Measurements from ENCODE around the gene OR7A10. TPM values are rescaled to one million over a fixed set of nuclear protein-coding genes. Genes with fewer than 3 reads are reported as not detected.

The OR7A10 gene
- total RNA-seq (not detected), total RNA-seq (0 to 0.10 (median 0) reads per million in 29 experiments)
- not detected for total RNA-seq (2013)

- H3K4me3 ChIP-seq (ENCODE audit: control insufficient read depth in 1 of 2, extremely low read depth in 1 of 2, low read length in 1 of 2) = no peak within 1 kb of the TSS
- no peaks in the 10 kb centered on the region for H3K36me3 ChIP-seq (ENCODE audit: control insufficient read depth in 2 of 2, extremely low read depth in 1 of 2, insufficient read depth in 1 of 2, low read length in 1 of 2)
- H3K4me3 Mint-ChIP-seq = no peak within 1 kb of the TSS
- ATAC-seq (replicated peaks in 1 of 4) (no peak), DNase-seq (no peak)
- H3K27ac ChIP-seq (ENCODE audit: low read length) = no peak within 1 kb of the TSS
- H3K36me3 Mint-ChIP-seq = no peaks in the 10 kb centered on the region
- peaks cover 0 to 5% (median 0%) of the 10 kb centered on the region in 3 donors for H3K9me3 Mint-ChIP-seq
- H3K9me3 ChIP-seq = no peaks in the 10 kb centered on the region
- ChIA-PET POLR2A (no interaction called here), CTCF (no interaction called here)
- H3K4me1 Mint-ChIP-seq = no peaks in the 10 kb centered on the region
- H3K27me3 Mint-ChIP-seq = peaks cover 29 to 38% of the 10 kb centered on the region in 2 donors
- H3K27me3 ChIP-seq (replicated peaks in 1 of 2; ENCODE audit: control insufficient read depth in 2 of 2, extremely low read depth in 1 of 2, insufficient read depth in 2 of 2, low read length in 1 of 2) = peaks cover 0 to 13% of the 10 kb centered on the region in 2 experiments
- H3K4me1 ChIP-seq (ENCODE audit: control insufficient read depth in 1 of 2, extremely low read depth in 1 of 2, insufficient read depth in 2 of 2, low read length in 2 of 2) = no peaks in the 10 kb centered on the region
- no CpG with 5 or more reads among the region's 5 CpGs for WGBS (ENCODE audit: insufficient coverage)
- H3K27ac Mint-ChIP-seq = no peak within 1 kb of the TSS
These were observed at the start of gene OR7A10 for GRCh38 chr19:14848822-14849221. Gene OR7A10, minus strand, starts transcription at chr19:14848922. Its CDS starts 7,045 bp downstream, at chr19:14841877.

DNA sequence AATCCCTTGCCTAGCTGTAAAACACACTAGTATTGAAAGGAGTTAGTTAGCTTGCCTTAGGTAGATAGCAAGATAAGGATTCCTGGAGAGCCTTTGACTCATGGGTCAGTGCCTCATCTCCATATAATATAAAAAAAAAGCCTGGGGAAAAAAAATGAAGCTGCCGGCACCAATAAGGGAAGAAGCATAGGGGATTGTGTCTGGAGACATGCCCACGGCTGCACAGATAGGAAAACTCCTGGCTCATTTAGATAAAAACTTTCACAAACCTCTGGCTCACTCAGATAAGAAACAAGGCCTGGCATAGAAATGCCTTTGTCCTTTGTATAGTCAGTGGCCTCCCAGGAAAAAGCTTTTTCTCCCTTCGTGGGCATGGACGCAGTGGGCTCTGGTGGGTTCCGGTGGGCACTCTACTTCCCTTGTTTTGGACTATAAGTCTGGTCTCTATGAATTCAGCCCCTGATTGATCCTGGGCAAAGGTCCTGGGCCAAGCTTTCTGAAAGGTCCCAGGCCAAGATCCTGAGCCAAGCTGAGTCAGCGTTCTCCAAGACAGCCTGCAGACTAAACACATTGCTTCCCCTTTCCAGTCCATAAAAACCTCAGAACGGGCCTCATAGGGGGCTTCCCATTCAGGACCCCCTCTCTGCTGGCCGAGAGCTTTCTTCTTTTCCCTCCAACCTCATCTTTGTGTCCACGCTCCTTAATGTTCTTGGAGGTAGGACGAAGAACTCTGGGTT is 42.1 kb upstream of the OR7A10 start:
- Histone ChIP-seq H3K27me3 (replicated peaks in 1 of 2; ENCODE audit: control insufficient read depth in 2 of 2, extremely low read depth in 1 of 2, insufficient read depth in 2 of 2, low read length in 1 of 2) (peaks cover 0 to 19% of the 10 kb centered on the region in 2 experiments), H3K9me3 (no peaks in the 10 kb centered on the region), H3K4me3 (ENCODE audit: control insufficient read depth in 1 of 2, extremely low read depth in 1 of 2, low read length in 1 of 2) (no peak overlapping the region), H3K4me1 (ENCODE audit: control insufficient read depth in 1 of 2, extremely low read depth in 1 of 2, insufficient read depth in 2 of 2, low read length in 2 of 2) (peaks cover 0 to 5% of the 10 kb centered on the region in 2 experiments), H3K36me3 (ENCODE audit: control insufficient read depth in 2 of 2, extremely low read depth in 1 of 2, insufficient read depth in 1 of 2, low read length in 1 of 2) (no peaks in the 10 kb centered on the region), H3K27ac (ENCODE audit: low read length) (no peak overlapping the region)
- Mint-ChIP-seq H3K27ac (no peak overlapping the region), H3K27me3 (peaks cover 39% of the 10 kb centered on the region in 2 donors), H3K4me3 (no peak overlapping the region), H3K4me1 (peaks cover 6 to 8% (median 6%) of the 10 kb centered on the region in 3 donors), H3K36me3 (no peaks in the 10 kb centered on the region), H3K9me3 (no peaks in the 10 kb centered on the region)
- no peak for DNase-seq
- ChIA-PET CTCF (interaction anchor here in 1 of 2 donors (0.9 kb wide), 1 partner anchor 317 kb away, joined by 6 read pairs; no protein-coding TSS in a partner anchor), POLR2A (no interaction called here)
- ATAC-seq (replicated peaks in 1 of 4) = no peak
- 58% methylated on average over 6 of the region's 10 CpGs for WGBS (ENCODE audit: insufficient coverage)

GRCh38 chr19:14889994-14890642 is 41.4 kb upstream of the OR7A10 start:
- ATAC-seq (replicated peaks in 1 of 4) (no peak), DNase-seq (no peak)
- no peaks in the 10 kb centered on the region for H3K36me3 ChIP-seq (ENCODE audit: control insufficient read depth in 2 of 2, extremely low read depth in 1 of 2, insufficient read depth in 1 of 2, low read length in 1 of 2)
- Mint-ChIP-seq H3K27me3 (peaks cover 36 to 39% of the 10 kb centered on the region in 2 donors), H3K9me3 (no peaks in the 10 kb centered on the region), H3K36me3 (no peaks in the 10 kb centered on the region), H3K27ac (no peak overlapping the region), H3K4me3 (no peak overlapping the region), H3K4me1 (peaks cover 6 to 8% (median 6%) of the 10 kb centered on the region in 3 donors)
- H3K4me3 ChIP-seq (ENCODE audit: control insufficient read depth in 1 of 2, extremely low read depth in 1 of 2, low read length in 1 of 2) = no peak overlapping the region
- no peaks in the 10 kb centered on the region for H3K9me3 ChIP-seq
- H3K27ac ChIP-seq (ENCODE audit: low read length) = no peak overlapping the region
- WGBS (ENCODE audit: insufficient coverage) = no CpG with 5 or more reads among the region's 3 CpGs
- peaks cover 0 to 5% of the 10 kb centered on the region in 2 experiments for H3K4me1 ChIP-seq (ENCODE audit: control insufficient read depth in 1 of 2, extremely low read depth in 1 of 2, insufficient read depth in 2 of 2, low read length in 2 of 2)
- peaks cover 0 to 19% of the 10 kb centered on the region in 2 experiments for H3K27me3 ChIP-seq (replicated peaks in 1 of 2; ENCODE audit: control insufficient read depth in 2 of 2, extremely low read depth in 1 of 2, insufficient read depth in 2 of 2, low read length in 1 of 2)
- POLR2A ChIA-PET = no interaction called here
- CTCF ChIA-PET = no interaction called here

GRCh38 chr19:14886032-14886431 is 37.3 kb upstream of the OR7A10 start, which contains the start of gene OR7A17:
Gene OR7A17, minus strand, starts transcription at chr19:14886132. Its CDS starts 4,777 bp downstream, at chr19:14881355.
- Mint-ChIP-seq H3K27ac (no peak within 1 kb of the TSS), H3K4me1 (peaks cover 6 to 8% (median 6%) of the 10 kb centered on the region in 3 donors), H3K4me3 (no peak within 1 kb of the TSS), H3K9me3 (no peaks in the 10 kb centered on the region), H3K27me3 (peaks cover 26 to 29% of the 10 kb centered on the region in 2 donors), H3K36me3 (no peaks in the 10 kb centered on the region)
- no peak for DNase-seq
- ATAC-seq (replicated peaks in 1 of 4) = no peak
- Histone ChIP-seq H3K4me1 (ENCODE audit: control insufficient read depth in 1 of 2, extremely low read depth in 1 of 2, insufficient read depth in 2 of 2, low read length in 2 of 2) (peaks cover 0 to 5% of the 10 kb centered on the region in 2 experiments), H3K36me3 (ENCODE audit: control insufficient read depth in 2 of 2, extremely low read depth in 1 of 2, insufficient read depth in 1 of 2, low read length in 1 of 2) (no peaks in the 10 kb centered on the region), H3K9me3 (no peaks in the 10 kb centered on the region), H3K27ac (ENCODE audit: low read length) (no peak within 1 kb of the TSS), H3K27me3 (replicated peaks in 1 of 2; ENCODE audit: control insufficient read depth in 2 of 2, extremely low read depth in 1 of 2, insufficient read depth in 2 of 2, low read length in 1 of 2) (peaks cover 0 to 7% of the 10 kb centered on the region in 2 experiments), H3K4me3 (ENCODE audit: control insufficient read depth in 1 of 2, extremely low read depth in 1 of 2, low read length in 1 of 2) (no peak within 1 kb of the TSS)
- CTCF ChIA-PET = no interaction called here
- POLR2A ChIA-PET = no interaction called here
- WGBS (ENCODE audit: insufficient coverage) = no CpG with 5 or more reads among the region's 4 CpGs

- Mint-ChIP-seq H3K4me3 (no peak overlapping the region), H3K9me3 (no peaks in the 10 kb centered on the region), H3K4me1 (no peaks in the 10 kb centered on the region), H3K27me3 (peaks cover 42 to 54% of the 10 kb centered on the region in 2 donors), H3K27ac (no peak overlapping the region), H3K36me3 (no peaks in the 10 kb centered on the region)
- WGBS (ENCODE audit: insufficient coverage) = no CpG with 5 or more reads among the region's 4 CpGs
- H3K36me3 ChIP-seq (ENCODE audit: control insufficient read depth in 2 of 2, extremely low read depth in 1 of 2, insufficient read depth in 1 of 2, low read length in 1 of 2) = no peaks in the 10 kb centered on the region
- ChIA-PET POLR2A (no interaction called here), CTCF (no interaction called here)
- DNase-seq = peak in 1 of 35 experiments; percentile 7
- no peak overlapping the region for H3K27ac ChIP-seq (ENCODE audit: low read length)
- H3K9me3 ChIP-seq = no peaks in the 10 kb centered on the region
- no peak for ATAC-seq (replicated peaks in 1 of 4)
- peaks cover 0 to 3% of the 10 kb centered on the region in 2 experiments for H3K27me3 ChIP-seq (replicated peaks in 1 of 2; ENCODE audit: control insufficient read depth in 2 of 2, extremely low read depth in 1 of 2, insufficient read depth in 2 of 2, low read length in 1 of 2)
- no peak overlapping the region for H3K4me3 ChIP-seq (ENCODE audit: control insufficient read depth in 1 of 2, extremely low read depth in 1 of 2, low read length in 1 of 2)
- no peaks in the 10 kb centered on the region for H3K4me1 ChIP-seq (ENCODE audit: control insufficient read depth in 1 of 2, extremely low read depth in 1 of 2, insufficient read depth in 2 of 2, low read length in 2 of 2)
These were observed 23.0 kb upstream of the OR7A10 start for GRCh38 chr19:14871619-14872230.

DNA sequence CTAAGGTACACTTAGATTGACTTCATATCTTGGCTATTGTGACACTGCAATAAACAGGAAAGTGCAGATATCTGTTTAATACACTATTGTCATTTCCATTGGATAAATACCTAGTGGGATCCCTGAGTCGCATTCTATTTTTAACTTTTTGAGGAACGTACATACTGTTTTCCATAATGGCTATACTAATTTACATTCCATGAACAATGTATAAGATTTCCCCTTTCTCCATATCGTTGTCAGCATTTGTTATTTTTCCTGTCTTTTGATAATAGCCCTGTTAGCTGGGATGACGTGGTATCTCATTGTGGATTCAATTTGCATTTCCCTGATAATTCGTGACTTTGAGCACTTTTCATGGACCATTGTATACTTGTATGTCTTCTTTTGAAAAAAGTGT is 19.8 kb upstream of the OR7A10 start:
- no peaks in the 10 kb centered on the region for H3K4me1 ChIP-seq (ENCODE audit: control insufficient read depth in 1 of 2, extremely low read depth in 1 of 2, insufficient read depth in 2 of 2, low read length in 2 of 2)
- WGBS (ENCODE audit: insufficient coverage) = no CpG with 5 or more reads among the region's 5 CpGs
- H3K27ac ChIP-seq (ENCODE audit: low read length) = no peak overlapping the region
- H3K4me3 Mint-ChIP-seq = no peak overlapping the region
- no peak overlapping the region for H3K4me3 ChIP-seq (ENCODE audit: control insufficient read depth in 1 of 2, extremely low read depth in 1 of 2, low read length in 1 of 2)
- ChIA-PET POLR2A (no interaction called here), CTCF (interaction anchor here in 1 of 2 donors (0.9 kb wide), 1 partner anchor 9 kb away, joined by 6 read pairs; no protein-coding TSS in a partner anchor)
- H3K9me3 Mint-ChIP-seq = no peaks in the 10 kb centered on the region
- peaks cover 2 to 6% of the 10 kb centered on the region in 2 experiments for H3K27me3 ChIP-seq (replicated peaks in 1 of 2; ENCODE audit: control insufficient read depth in 2 of 2, extremely low read depth in 1 of 2, insufficient read depth in 2 of 2, low read length in 1 of 2)
- H3K4me1 Mint-ChIP-seq = no peaks in the 10 kb centered on the region
- H3K27me3 Mint-ChIP-seq = peaks cover 47 to 55% of the 10 kb centered on the region in 2 donors
- no peaks in the 10 kb centered on the region for H3K36me3 ChIP-seq (ENCODE audit: control insufficient read depth in 2 of 2, extremely low read depth in 1 of 2, insufficient read depth in 1 of 2, low read length in 1 of 2)
- no peak for DNase-seq
- H3K27ac Mint-ChIP-seq = no peak overlapping the region
- H3K9me3 ChIP-seq = no peaks in the 10 kb centered on the region
- ATAC-seq (replicated peaks in 1 of 4) = no peak
- no peaks in the 10 kb centered on the region for H3K36me3 Mint-ChIP-seq
